HG03520 (cell line): ENCODE results near the gene C1GALT1.

Source experiments
- ATAC-seq: cut with Tn5 transposase; IDR thresholded peaks from one replicate; pipeline ENCODE4 v1.9.1; 2021; ENCODE audit warnings: mild to moderate bottlenecking, moderate library complexity; ENCODE audit not compliant: unreplicated experiment

C1GALT1 gene

GRCh38 chr7:7265081-7266075, 83.0 kb downstream of the C1GALT1 start:
- ATAC-seq: no peak

DNA sequence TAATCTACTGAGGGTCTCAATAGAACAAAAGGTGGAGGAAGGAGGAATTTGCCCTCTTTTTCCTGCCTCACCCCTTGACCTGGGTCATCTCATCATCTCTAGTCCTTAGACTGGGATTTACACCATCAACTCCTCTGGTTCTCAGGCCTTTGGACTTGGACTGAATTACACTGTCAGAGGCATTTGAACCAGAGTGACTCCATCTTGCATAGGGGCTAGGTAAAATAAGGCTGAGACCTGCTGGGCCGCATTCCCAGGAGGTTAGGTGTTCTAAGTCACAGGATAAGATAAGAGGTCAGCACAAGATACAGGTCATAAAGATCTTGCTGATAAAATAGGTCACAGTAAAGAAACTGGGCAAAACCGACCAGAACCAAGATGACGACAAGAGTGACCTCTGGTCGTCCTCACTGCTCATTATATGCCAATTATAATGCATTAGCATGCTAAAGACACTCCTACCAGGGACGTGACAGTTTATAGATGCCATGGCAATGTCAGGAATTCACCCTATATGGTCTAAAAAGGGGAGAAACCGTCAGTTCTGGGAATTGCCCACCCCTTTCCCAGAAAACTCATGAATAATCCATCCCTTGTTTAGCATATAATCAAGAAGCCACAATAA, 84.0 kb downstream of the C1GALT1 start:
- no peak for ATAC-seq

DNA sequence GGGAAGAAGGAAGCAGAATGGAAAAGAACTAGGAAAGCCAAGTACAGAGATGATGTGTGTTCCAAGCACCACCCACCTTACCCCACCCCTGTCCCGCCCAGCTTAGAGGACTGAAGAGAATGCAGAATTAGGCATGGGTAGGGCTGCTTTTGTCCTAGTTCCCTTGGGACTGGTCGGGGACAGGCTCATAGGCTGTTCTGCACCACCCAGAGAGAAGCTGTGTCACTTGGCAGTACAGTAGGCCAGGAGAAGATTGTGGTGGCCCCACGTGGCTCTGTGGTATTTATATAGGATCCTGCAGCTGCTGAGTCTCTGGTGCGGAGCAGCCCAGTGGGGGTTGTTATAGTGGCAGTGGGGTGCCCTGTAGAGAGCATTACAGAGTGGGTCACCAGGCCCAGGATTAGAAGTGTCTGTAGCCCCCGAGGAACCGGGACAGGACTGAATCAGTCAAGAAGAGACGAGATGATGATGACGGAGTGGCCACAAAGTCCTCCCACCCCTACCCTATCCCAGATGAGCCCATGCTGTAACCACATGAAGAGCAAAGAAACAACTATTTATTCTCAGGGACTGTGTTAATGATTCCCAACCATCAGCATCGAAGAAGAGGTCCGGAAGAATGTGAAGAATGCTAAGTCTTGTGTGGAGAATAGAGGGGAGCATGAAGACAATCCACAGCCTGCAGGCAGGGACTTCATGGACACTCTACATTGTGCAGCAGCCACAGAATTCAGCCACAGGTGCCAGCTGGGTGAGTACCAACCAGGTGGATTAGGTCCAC, 88.9 kb downstream of the C1GALT1 start:
- ATAC-seq: no peak

DNA sequence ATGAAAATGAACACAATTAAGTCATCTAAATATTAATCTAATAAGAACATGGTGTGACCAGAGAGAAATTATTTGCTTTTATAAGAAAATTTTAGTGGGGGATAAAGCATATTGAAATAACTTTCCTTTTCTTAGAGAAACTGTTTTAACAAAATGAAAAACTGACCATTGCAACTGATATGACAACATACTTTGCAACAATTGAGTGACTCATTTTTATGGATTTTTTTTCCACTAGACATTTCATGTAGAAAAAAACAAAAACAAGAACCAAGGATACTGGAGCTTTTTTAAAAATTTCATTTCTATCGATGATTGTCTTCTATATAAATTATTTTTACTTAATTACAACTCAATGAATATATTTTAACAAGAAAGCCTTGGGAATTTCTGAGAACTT, 90.0 kb downstream of the C1GALT1 start:
- no peak for ATAC-seq

GRCh38 chr7:7274782-7275181, 92.4 kb downstream of the C1GALT1 start:
- ATAC-seq: no peak

GRCh38 chr7:7276161-7276560, 93.8 kb downstream of the C1GALT1 start:
- ATAC-seq: no peak

- no peak for ATAC-seq
These were observed 108.2 kb downstream of the C1GALT1 start for GRCh38 chr7:7290429-7291122.

GRCh38 chr7:7292085-7292484, 109.7 kb downstream of the C1GALT1 start:
- peak; percentile 63 for ATAC-seq

GRCh38 chr7:7292608-7293007, 110.3 kb downstream of the C1GALT1 start:
- no peak for ATAC-seq

GRCh38 chr7:7293092-7293491, 110.7 kb downstream of the C1GALT1 start:
- no peak for ATAC-seq

- ATAC-seq: no peak
These were observed 112.6 kb downstream of the C1GALT1 start for GRCh38 chr7:7294911-7295310.
